WERI-Rb-1 (cell line): ENCODE measurements around the gene IFI27L1.
"Not testable (repeated sequence)": the region's sequence is repeated elsewhere in the genome, so short reads cannot be mapped to it uniquely, and the experiment has no call there.

Source experiments
- DNase-seq: peaks from one replicate; pipeline ENCODE4 v3.0.0-alpha.2; 2020
- H3K27ac ChIP-seq: fragments of 250-450 bp; sonication (Bioruptor Pico); 2 replicates; pipeline ENCODE4 v1.5.1; 2020; ENCODE audit warnings: mild to moderate bottlenecking, moderate library complexity
- H3K27me3 ChIP-seq: fragments of 250-450 bp; sonication (Bioruptor Pico); 2 replicates; pipeline ENCODE4 v1.5.1; 2021; ENCODE audit warnings: mild to moderate bottlenecking, low read depth, moderate library complexity; ENCODE audit not compliant: insufficient read depth, severe bottlenecking
- H3K36me3 ChIP-seq: fragments of 250-450 bp; sonication (Bioruptor Pico); 2 replicates; pipeline ENCODE4 v1.5.1; 2020; ENCODE audit warnings: mild to moderate bottlenecking, moderate library complexity
- H3K4me3 ChIP-seq: 2 replicates; pipeline ENCODE4 v1.5.1; 2011; ENCODE audit warnings: low read depth, mild to moderate bottlenecking, control low read depth, low read length
- H3K9me3 ChIP-seq: fragments of 250-450 bp; sonication (Bioruptor Pico); 2 replicates; pipeline ENCODE4 v1.5.1; 2021; ENCODE audit warnings: mild to moderate bottlenecking, moderate library complexity; ENCODE audit not compliant: severe bottlenecking
- CTCF ChIP-seq: IDR thresholded peaks from 2 replicates; pipeline ENCODE4 v1.5.1; 2011; ENCODE audit warnings: low read depth, mild to moderate bottlenecking, control low read depth, inconsistent platforms, low read length

The IFI27L1 gene

GRCh38 chr14:94062344-94062940, 18.7 kb upstream of the IFI27L1 start:
- no peak for TF ChIP-seq CTCF
- no peak for DNase-seq
- Histone ChIP-seq H3K9me3 (peaks cover 5% of the 10 kb centered on the region), H3K27me3 (no peaks in the 10 kb centered on the region), H3K27ac (peak overlapping the region; percentile 41), H3K4me3 (no peak overlapping the region), H3K36me3 (peaks cover 53% of the 10 kb centered on the region)

DNA sequence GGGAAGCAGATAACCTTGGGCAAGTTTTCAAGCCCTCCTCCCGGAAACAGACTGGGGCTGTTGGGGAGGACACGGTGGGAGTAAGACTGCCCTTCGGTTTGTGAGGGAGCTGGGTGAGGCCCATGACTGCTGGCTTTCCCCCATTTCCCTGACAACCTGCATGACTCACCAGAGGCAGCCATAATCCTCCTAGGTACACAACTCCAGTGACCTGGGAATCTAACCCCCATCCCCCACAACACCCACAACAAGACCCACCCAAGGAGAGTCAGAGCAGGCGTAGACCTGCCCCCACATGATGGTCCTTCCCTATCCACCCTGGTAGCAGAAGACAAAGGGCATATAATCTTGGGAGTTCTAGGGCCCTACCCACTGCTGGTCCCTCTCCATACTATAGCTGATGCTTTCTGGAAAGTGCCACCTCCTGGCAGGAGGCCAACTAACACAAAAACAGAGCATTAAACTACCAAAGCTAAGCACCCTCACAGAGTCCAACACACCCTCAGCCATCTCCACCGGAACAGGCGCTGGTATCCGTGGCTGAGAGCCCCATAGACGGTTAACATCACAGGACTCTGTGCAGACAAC, 14.9 kb upstream of the IFI27L1 start:
- no peaks in the 10 kb centered on the region for H3K27me3 ChIP-seq
- DNase-seq = no peak
- H3K27ac ChIP-seq = no peak overlapping the region
- H3K4me3 ChIP-seq = no peak overlapping the region
- no peak for TF ChIP-seq CTCF
- H3K9me3 ChIP-seq = no peaks in the 10 kb centered on the region
- H3K36me3 ChIP-seq = peaks cover 16% of the 10 kb centered on the region

DNA sequence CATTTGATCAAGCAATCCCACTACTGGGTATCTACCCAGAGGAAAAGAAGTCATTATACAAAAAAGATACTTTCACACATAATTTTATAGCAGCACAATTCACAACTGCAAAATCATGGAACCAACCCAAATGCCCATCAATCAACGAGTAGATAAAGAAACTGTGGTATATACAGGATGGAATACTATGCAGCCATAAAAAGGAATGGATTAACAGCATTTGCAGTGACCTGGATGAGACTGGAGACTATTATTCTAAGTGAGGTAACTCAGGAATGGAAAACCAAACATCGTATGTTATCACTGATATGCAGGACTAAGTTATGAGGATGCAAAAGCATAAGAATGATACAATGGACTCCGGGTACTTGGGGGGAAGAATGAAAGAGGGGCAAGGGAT, 9.0 kb upstream of the IFI27L1 start:
- not testable (repeated sequence) for H3K4me3 ChIP-seq, H3K27me3 ChIP-seq, DNase-seq, H3K9me3 ChIP-seq, H3K27ac ChIP-seq
- H3K36me3 ChIP-seq = peaks cover 22% of the 10 kb centered on the region

GRCh38 chr14:94074534-94074933, 6.6 kb upstream of the IFI27L1 start:
- Histone ChIP-seq H3K4me3 (no peak overlapping the region), H3K27ac (no peak overlapping the region), H3K9me3 (peaks cover 6% of the 10 kb centered on the region), H3K36me3 (peaks cover 45% of the 10 kb centered on the region), H3K27me3 (no peaks in the 10 kb centered on the region)
- no peak for DNase-seq
- TF ChIP-seq CTCF = no peak

GRCh38 chr14:94075008-94075407, 6.1 kb upstream of the IFI27L1 start:
- Histone ChIP-seq H3K9me3 (peaks cover 6% of the 10 kb centered on the region), H3K36me3 (peaks cover 49% of the 10 kb centered on the region), H3K27ac (no peak overlapping the region), H3K4me3 (no peak overlapping the region), H3K27me3 (no peaks in the 10 kb centered on the region)
- TF ChIP-seq CTCF = no peak
- no peak for DNase-seq

GRCh38 chr14:94077111-94077821, 3.8 kb upstream of the IFI27L1 start:
- no peak for DNase-seq
- TF ChIP-seq CTCF = no peak
- no peak overlapping the region for H3K4me3 ChIP-seq
- H3K36me3 ChIP-seq = peaks cover 53% of the 10 kb centered on the region
- H3K27ac ChIP-seq = no peak overlapping the region
- no peaks in the 10 kb centered on the region for H3K27me3 ChIP-seq
- peaks cover 6% of the 10 kb centered on the region for H3K9me3 ChIP-seq
